ENCODE data around the gene SLC22A23.

SLC22A23 gene

GRCh38 chr6:3306848-3307247 lies 150.0 kb downstream of the SLC22A23 start:
- in situ Hi-C loops (cut with MboI; ENCODE audit: low sequenced_read_pairs) = no loop called here

DNA sequence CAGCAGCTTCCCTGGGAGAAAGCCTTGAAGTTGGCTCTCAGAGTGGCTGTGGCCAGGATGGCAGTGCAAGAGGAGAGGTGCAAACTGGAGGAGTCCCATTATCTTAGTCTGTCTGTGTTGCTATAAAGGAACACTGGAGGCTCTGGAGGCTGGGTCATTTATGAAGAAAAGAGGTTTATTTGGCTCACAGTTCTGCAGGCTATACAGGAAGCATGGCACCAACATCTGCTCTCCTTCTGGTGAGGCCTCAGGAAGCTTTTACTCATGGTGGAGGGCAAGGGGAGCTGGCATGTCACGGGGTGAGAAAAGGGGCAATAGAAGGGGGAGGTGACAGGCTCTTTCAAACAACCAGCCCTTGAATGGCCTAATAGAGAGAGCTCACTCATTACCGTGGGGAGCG lies 151.0 kb downstream of the SLC22A23 start:
- in situ Hi-C loops (cut with MboI; ENCODE audit: low sequenced_read_pairs) = no loop called here

DNA sequence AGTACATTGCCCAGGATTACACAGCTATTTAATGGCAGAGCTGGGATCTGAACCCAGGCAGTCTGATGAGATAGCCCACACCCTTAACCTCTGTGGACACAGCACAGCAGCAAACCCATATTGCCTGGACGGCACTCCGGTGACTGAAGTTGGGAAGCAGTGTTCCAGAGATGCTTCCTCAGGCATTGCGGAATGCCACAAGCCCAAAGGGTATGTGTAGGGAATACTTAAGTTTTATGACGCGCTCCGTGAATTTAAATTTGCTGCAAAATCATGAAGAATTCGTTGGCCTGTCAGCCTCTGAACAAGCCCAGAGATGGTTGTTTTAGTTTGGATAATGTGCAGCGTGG lies 151.7 kb downstream of the SLC22A23 start:
- in situ Hi-C loops (cut with MboI; ENCODE audit: low sequenced_read_pairs) = no loop called here

GRCh38 chr6:3304500-3305215 lies 152.2 kb downstream of the SLC22A23 start:
- in situ Hi-C loops (cut with MboI; ENCODE audit: low sequenced_read_pairs) = no loop called here

- in situ Hi-C loops (cut with MboI; ENCODE audit: low sequenced_read_pairs) = no loop called here
These were observed 152.9 kb downstream of the SLC22A23 start for GRCh38 chr6:3303795-3304411.

DNA sequence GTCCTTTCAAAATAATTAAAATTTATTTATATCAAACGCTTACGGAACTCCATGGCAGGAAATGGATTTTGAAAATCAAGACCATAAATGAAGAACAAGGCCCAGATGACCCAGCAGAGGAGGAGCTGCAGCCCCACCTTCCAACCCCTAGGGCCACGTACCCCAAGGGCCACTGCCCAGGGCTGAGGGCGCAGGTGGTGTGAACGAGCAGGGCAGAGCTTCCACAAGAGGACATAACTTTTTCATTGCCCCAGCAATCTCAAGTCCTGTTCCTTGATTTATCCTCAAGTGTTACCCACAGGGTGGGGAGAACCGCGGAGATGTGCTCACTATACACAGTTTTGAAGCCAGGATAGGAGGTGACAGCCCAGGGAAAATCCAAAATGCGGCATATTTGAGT lies 155.3 kb downstream of the SLC22A23 start:
- in situ Hi-C loops (cut with MboI; ENCODE audit: low sequenced_read_pairs) = no loop called here

- in situ Hi-C loops (cut with MboI; ENCODE audit: low sequenced_read_pairs) = no loop called here
These were observed 157.6 kb downstream of the SLC22A23 start for GRCh38 chr6:3299221-3299620.

GRCh38 chr6:3297909-3298308 lies 158.9 kb downstream of the SLC22A23 start:
- in situ Hi-C loops (cut with MboI; ENCODE audit: low sequenced_read_pairs) = no loop called here

- in situ Hi-C loops (cut with MboI; ENCODE audit: low sequenced_read_pairs) = no loop called here
These were observed 159.8 kb downstream of the SLC22A23 start for GRCh38 chr6:3297006-3297405.

DNA sequence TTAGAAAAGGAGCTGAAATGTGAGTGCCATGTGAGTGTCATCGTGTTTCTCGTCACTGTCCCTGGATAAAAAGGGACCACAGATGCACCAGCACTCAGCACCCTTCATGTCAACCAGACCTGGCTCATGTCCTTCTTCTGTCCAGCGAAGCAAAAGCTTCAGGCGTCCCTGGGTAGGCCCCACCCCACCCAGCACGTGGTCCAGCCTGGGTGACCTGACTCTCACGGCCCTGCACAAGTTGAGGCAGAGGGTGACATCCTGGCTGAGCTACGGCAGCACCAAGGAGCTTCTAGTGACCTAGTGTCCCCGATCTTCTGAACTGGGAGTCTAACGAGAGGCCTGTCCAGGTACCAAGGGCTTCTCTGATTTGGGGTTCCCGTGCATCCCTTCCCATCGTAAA lies 160.3 kb downstream of the SLC22A23 start:
- in situ Hi-C loops (cut with MboI; ENCODE audit: low sequenced_read_pairs) = no loop called here

DNA sequence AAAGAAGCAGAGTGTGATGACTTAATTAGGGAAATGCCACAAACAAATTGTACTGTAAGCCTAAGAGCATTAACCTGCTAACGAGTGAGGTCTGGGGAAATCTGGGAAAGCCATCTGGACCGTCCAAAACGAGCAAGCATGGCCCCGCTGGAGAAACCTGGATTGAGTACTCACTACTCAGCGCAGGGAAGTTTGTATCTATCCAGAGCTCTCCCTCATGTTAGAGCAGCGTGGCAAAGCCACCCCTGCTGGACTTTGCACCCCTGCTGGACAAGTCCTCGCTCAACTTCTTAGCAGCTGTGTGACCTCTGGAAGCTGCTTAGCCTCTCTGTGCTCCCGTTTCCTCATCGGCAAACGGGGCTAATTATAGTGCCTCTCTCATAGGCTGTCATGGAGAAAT lies 160.8 kb downstream of the SLC22A23 start:
- in situ Hi-C loops (cut with MboI; ENCODE audit: low sequenced_read_pairs) = no loop called here

DNA sequence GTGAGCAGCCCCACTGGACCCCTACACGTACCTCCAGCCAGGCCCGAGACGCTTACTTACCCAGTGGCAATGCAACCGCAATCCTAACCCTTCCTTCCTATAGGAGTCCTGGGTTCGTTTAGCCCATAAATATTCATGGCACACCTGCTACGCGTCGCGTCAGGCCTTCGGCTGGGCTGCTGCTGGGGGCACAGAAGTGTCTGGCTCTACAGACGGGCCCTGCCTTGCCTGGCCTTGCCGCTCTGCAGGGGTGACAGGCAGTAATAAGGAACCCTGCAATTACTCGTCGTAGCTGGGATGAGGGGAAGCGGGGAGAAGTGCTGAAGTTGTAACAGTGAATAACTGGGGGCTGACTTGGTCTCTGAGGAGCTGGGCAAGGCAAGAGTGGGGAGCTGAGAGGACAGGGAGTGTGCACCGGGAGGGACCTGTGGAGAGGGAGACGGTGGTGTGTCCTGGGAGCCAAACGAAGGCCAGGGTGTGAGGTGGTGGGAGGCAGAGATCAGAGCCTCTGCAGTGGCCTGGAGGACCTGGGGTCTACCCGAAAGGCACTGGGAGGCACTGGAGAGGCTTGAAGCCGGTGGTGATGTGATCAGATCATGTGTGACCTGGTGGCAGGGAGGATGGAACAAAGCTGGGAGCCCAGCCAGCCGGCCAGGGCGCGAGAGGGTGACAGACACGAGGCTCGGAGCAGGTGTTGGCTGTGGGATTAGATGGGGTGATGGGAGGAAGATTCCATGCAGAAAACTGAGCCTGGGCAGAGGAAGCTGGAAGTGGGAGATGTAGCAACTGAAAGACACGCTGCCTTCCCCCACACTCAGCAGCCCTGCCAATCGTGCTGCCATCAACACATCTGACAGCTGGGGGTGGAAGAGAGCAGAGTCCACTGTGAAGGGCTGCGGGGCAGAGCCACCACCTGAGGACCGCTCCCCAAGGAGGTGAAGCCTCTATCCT lies 161.7 kb downstream of the SLC22A23 start:
- in situ Hi-C loops (cut with MboI; ENCODE audit: low sequenced_read_pairs) = no loop called here

- in situ Hi-C loops (cut with MboI; ENCODE audit: low sequenced_read_pairs) = no loop called here
These were observed 162.5 kb downstream of the SLC22A23 start for GRCh38 chr6:3294396-3294795.

DNA sequence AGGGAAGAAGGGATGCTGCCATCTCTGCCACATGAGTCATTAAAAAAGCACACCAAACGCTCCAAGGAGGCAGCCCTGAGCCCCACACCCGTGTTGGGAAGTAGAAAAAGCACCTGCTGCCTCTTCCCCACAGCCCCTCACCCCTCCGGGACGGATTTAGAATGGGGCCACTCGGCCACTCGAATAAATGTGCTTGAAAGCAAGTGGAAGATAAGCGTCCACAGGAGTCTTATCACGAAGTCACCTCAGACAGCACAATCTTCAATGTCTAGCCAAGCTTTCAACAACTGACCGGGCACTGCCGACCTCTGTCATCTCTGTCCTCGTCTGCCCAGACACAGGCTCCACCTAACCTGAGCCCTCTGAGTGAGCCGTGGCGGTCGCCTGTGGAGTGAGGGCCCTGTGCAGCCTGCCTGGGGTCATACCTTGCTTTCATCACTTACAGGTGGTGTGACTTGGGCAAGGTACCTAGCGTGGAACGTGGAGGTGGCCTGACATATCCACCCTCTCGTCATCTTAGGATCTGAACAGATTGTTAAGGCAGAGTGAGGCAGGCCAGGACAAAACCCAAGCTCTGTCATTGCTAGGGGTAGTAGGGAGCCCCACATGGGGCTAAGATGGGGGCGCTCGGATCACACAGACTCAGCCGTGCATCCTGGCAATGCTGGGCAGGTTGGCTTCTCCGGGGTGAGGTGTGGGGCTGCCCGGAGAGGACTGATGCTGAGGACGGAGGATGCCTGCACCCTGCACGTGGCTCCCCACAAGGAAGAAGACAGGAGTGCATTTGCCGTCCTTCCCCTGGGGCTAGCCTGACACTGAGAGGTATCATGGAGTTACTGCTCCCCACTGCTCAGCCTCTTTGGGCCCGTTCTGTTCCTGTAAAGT lies 163.3 kb downstream of the SLC22A23 start:
- in situ Hi-C loops (cut with MboI; ENCODE audit: low sequenced_read_pairs) = no loop called here

DNA sequence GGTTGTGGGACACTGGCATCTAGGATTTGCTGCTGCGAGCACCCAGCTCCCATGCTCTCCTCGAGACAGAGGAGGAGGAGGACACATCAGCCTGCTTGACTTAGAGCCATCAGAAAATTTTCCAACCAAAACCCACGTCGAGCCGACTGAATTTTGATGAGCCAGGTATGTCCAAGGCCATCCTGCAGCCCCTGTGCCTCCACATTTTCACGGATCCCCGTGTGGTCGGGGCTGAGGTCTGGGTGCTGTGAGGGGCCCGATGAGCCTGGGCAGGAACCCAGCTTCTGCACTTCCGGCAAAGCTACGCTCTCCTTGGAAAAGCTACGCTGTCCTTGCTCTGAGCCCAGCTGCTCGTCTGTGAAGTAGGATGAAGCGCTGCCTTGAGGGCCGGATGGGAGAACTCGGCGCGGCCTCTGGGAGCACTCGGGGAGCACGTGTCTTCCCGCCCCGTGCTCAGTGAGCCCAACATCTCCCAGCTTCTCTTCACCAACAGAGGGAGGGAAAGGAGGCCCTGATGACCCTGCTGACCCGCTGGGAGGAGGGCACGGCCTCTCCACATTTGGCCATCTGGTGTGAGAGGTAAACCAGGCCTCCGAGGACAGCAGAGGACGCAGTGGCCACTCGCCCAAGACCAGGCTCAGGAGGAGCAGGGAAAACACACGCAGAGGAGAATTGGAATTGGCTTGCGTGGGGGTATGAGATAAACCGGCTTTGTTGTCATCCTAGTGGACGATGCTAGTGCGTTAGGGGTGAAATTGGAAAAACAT lies 164.2 kb downstream of the SLC22A23 start:
- in situ Hi-C loops (cut with MboI; ENCODE audit: low sequenced_read_pairs) = no loop called here

GRCh38 chr6:3291987-3292386 lies 164.9 kb downstream of the SLC22A23 start:
- in situ Hi-C loops (cut with MboI; ENCODE audit: low sequenced_read_pairs) = no loop called here

DNA sequence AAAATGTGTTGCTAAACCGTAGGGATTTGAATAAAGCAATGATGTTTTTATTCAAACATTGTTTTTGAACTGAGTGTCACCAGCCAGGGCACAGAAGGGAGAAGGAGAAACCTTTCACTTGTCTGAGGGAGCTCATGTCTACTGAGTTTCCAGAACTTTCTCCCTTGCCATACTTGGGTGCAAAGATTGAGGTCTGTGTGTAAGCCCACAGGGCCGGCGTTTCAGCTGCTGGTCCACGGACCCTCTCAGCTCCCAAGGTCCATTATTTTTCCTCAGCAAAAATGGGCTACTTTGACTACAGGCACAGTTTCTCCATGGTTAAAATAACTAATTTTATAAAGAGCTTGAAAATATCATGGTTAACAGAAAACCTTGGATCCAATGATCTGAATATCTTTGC lies 165.5 kb downstream of the SLC22A23 start:
- in situ Hi-C loops (cut with MboI; ENCODE audit: low sequenced_read_pairs) = no loop called here

GRCh38 chr6:3290931-3291211 lies 166.0 kb downstream of the SLC22A23 start:
- in situ Hi-C loops (cut with MboI; ENCODE audit: low sequenced_read_pairs) = no loop called here

DNA sequence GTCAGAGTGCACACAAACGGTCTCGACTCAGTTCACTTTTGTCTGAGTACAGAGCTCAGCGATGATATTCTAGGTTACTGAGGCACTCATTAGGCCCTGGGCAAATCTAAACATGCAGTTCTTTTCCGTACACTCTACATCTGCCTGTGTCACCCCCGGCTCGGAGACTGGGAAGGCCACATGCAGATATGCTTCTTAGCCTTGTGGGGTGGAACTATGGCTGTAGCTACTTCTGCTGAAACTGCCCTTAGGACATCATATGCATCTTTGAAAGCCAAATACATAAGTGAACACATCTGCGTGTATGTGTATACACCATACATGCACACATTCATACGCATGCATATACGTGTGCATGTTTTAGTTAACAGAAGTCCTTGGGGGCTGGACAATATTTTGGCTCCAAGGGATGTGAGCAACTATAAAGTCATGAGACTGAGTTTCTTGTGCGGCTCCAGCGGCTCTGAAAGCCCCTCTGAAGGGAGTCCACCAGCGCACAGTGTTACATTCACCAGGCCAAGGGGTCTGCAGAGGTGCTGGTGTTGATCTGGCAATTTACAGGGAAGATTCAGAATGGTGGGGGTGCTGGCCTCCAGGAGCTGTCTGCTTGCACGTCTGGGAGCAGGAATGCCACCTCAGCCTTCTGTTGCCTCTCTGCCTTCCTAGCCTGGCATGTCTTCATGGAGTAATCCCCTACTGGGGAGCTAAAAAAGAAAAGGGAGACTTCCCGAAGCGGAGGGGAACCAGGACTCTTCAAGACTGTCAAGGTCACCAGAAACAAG lies 166.5 kb downstream of the SLC22A23 start:
- in situ Hi-C loops (cut with MboI; ENCODE audit: low sequenced_read_pairs) = no loop called here

GRCh38 chr6:3289664-3290055 lies 167.2 kb downstream of the SLC22A23 start:
- in situ Hi-C loops (cut with MboI; ENCODE audit: low sequenced_read_pairs) = no loop called here
